GM21390 (cell line): ENCODE results near the gene TBC1D7.

Experiments
- ATAC-seq: cut with Tn5 transposase; IDR thresholded peaks from one replicate; pipeline ENCODE4 v1.9.1; 2021; ENCODE audit not compliant: unreplicated experiment

Gene TBC1D7

DNA sequence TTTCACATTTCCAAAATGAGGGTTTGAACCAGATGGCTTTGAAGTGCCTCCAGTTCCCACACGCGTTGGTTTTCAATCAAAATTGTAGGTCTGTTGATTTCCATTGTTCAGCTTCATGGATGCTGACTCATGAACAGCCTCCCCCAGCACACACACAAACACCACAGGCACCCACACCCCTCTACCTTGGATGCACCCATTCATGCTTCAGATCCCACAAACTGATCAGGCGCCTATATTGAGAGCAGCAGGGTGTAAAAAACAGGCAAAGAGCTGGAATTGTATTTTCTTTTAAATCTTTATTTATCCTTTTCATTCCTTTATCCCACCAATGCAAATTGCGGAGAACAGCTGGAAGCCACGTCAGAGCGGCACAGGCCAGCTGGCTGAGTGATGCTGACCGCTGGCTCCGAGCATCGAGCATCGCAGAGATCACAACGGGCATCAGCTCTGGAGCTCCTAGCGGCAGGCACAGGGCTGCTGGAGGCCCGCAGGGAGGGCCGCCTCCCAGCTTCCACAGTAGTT lies 29.3 kb upstream of the TBC1D7 start:
- no peak for ATAC-seq

DNA sequence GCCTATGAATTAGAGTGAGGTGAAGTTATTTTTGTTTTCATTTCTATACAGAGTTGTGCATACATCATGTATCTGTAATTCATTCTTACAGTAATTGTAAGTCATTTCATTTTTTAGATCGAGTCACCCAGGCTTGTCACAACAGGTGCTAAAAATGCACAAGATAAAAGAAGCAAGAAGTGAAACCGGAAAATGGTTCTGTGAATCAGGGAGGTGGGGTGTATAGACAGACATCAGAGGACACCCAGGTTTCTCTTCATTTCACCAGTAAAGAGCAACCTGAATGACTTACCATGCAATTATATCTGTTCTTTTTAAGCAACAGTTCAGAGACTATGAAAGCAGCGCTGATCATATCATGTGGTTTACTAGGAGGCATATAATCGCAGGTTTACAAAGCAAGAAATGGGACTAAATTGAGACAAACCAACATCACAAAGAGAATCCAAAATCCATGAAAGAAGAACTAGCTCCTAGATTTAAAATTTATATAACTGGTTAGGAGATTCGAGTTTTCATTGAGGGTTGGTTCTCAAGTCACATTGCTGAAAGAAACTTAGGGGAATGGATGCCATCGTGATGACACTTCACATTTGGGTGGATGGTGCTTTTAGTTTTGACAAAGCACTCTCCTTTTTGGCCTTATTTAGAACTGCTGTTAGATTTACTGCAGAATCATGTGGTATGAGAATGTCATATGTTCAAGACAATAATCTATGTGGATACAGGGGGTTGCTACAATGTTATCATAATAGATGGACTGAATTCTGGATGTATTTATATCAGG lies 27.9 kb upstream of the TBC1D7 start:
- peak; percentile 87 for ATAC-seq

DNA sequence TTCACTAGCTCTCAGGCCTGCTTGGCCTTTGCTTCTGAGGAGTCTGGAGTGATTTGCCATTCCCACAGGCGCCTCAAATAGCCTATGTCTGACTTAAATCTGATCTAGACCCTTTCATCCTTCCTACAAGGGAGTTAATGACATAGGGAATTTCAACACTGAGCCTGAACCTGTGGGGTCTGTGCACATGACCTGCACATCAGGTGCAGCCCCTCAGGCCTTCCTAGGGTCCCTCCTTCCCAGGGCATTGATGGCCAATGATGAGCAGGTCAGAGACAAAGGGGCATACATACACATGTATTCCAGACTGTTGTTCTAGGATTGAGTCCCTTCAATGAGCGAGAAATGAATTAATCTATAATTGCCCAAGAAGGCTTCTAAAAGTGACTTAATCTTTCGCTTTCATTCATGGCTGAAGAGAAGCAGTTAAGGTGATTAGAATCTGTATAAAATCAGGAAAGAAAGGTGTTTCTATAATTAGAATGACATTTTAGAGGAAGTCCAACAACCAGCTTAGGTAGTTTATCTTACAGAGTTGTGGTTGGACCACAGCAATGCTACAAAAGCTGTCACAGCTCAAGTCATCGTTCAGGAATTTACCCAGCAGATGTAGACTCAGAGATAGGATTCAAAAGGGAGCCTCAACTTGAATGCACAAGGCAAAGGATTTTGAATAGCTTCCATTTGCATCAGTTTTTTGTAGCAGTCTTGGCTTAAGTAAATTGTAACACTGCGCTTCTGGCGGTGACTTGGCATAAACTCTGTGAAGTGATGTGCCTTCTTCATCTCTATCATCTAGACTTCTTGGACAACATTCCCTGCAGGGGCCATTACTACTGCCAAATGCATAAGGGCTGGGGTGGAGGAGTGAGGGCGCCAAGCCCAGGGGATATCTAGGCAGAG lies 27.0 kb upstream of the TBC1D7 start:
- ATAC-seq: peak; percentile 35

DNA sequence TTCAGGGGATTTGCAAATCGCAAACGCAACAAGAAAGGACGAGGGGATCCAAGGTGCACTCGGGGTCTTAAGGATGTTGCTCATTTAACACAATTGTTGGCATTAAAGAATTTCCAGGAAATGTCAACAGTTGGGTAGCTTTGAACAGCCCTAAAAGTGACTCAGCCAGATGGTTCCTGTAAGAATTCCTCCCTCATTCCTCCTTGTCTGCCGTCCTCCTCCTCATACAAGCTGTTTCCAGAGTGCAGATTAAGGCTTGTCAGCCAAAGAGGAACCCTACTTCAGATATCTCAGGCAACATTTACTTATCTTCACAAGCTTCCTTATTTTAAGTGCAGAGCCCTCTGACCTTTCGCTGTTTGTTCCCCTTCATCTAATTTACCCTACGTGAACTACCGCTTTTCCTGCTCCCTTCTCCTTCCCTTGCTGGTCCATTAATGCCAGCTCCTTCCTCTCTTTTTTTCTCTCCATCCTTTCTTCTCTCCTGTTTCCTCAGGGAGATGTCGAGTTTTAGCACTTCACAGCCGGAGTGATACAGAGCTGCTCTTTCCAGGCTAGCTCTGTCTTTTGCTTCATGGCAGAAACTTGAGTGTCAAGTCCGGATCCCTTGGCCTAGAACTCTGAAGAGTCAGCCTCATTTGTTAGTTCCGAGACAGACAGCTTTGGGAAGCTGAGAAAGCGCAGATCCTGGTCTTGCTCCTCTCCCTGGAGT lies 26.1 kb upstream of the TBC1D7 start:
- no peak for ATAC-seq

DNA sequence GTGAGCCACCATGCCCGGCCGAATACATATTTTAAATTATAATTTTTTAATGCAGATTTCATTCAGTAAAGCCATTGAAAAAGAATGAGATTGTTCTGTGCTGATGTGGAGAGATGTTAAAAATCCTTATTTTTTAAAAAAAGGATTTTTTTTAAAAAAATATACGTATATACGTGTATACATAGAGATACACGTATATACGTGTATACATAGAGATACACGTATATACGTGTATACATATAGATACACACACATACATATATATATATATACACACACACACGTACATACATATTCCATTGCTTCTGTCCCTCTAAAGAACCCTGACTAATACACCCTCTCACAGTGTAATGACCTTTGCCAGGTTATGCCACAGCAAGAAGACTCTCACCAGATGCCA lies 23.8 kb upstream of the TBC1D7 start:
- no peak for ATAC-seq

DNA sequence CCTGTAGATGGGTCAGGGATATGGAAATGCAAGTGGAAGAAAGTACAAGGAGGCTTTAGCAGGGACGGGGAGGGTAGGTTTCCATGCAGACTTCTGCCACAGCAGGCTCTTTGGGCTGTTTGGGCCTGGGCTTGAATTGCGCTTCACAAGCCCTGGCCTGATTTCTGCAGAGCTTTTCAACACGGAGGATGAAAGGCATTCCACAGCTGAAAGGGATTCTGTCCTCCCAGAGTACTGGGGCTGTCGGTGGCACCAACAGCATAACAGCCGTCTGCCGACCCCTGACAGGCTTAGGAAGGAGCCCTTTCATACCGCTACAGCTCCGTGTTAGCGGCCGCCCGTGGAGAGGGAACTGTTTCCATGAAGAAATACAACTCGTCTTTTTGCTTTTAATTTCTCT lies 22.9 kb upstream of the TBC1D7 start:
- no peak for ATAC-seq

DNA sequence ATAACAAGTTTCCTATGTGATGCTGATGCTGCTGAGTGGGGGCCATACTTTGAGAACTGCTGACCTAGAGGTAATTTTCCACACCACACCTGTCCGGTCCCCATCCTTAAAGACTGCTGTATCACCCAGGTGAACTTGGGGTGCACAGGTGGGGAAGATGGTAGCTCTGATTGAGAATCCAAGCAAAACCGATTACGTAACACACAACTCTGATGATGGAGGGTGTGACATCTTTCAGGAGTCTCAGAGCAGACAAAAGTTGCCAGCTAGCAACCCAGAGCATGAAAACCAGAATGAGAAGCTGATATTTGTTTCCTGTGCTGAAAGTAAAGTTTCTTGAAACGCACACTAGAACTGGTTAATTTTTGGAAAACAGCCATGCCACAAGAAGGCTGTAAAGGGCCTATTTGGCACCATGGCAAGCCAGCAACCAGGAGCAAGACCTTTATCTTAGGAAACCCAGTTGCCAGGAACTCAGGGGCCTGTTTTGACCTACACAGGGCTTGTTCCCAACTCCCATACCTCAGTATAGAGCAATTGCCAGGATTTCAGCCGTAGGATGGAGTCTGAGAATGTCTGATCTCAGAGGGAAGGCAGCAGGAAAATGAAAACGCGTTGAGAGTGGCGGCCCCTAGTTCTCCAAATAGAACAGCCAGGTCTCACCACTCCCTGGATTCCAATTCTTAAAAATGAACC lies 21.6 kb upstream of the TBC1D7 start:
- ATAC-seq: no peak

DNA sequence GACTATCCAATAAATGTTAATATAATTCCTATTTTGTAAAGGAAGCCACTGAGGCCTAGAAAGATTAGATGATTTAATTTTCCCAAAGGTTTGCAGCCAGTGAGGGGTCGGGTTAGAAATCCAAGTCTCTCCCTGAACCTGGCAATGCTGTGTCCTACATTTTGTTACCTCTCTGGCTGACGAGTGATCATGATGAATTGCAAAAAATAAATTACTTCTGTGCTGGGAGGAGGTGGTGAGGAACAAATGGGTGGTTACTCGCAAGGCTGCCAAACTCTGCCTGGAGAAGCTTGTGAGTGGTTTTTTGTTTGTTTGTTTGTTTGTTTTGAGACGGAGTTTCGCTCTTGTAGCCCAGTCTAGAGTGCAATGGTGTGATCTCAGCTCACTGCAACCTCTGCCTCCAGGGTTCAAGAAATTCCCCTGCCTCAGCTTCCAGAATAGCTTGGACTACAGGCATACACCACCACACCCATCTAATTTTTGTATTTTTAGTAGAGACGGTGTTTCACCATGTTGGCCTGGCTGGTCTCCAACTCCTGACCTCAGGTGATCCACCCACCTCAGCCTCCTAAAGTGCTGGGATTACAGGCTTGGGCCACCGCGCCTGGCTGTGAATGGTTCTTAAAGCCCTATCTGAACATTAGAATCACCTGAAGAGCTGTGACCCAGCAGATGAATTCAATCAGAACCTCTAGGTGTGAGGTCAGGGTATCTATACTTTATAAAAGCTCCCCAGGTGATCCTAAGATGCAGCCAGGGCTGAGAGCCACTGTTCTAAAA lies 20.2 kb upstream of the TBC1D7 start:
- no peak for ATAC-seq

DNA sequence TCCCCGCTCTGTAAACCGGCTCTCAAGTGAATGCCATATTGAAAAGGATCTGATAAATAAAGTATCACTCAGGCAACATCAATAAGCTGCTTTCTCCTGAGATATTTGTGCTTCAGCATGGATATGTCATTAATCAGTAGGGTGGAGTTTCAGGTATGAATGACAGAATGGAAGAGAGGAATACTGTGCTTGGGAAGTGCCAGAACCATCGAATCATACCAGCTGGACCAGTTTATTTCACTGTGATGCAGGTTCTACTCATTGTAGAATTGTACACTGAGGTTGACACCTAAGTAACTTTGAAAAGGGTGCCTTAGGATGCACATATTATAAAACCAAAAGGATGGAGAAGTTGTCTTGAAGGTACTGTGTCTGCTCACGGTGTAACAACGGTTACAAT lies 17.9 kb upstream of the TBC1D7 start:
- no peak for ATAC-seq

DNA sequence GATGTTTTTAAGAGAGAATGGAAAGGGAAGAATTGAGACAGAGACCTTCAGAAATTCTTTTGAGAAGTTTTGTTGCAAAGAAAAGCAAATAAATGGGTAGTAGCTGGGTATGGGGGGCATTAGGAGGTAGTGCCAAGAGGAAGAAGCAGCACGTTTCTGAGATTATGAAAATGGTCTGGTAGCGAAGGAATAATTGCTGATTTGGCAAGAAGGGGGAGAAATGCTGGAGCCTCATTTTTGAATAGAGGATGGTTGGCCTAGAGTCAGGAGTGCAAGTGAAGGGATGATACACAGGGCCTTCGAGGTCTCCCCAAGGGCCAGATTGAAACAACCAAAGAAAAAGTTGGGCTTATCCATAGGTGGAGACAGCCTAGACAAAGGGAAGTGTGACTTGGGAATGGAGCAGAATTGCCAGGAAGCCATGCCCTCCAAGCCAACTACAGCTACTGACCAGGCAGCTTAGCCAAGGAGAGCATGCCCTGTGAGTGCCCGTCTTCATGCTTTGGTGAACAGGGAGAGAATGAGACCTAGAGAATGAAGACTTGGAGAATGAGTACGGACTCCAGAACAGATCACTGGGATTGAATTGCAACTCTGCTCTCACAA lies 14.2 kb upstream of the TBC1D7 start:
- no peak for ATAC-seq

DNA sequence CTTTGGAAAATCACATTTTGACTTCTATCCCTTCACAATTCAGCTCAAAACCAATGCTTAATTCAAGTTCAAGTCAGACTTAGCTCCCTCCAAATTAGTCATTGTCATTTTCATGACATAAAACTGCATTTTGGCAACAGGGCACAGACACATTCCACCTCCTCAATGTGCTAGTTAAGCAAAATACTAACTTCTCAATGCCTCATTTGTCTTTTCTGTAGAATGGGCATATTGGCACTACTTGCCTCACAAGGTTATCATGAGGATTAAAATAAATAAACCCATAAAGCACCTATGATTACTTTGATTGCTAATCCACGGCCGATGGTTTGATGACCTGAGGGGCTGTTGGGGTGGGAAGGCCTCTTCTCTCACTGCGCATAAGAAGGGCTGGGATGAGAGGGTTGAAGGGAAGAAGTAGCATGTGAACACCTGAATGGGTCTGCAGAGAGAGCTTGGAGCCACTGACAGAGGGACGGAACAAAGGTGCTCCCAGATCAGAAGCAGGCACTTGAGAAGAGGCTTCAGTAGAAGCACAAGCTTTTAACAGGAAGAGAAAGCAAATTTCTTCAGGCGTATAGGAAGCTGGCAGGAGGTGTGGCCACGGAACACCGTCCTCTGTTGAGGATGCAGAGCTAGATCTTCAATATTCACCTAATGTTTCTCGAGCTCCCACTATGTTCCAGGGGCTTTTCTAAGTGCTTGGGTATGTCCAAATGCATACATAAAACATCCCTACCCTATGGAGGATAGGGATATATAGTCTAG lies 11.7 kb upstream of the TBC1D7 start:
- ATAC-seq: no peak

DNA sequence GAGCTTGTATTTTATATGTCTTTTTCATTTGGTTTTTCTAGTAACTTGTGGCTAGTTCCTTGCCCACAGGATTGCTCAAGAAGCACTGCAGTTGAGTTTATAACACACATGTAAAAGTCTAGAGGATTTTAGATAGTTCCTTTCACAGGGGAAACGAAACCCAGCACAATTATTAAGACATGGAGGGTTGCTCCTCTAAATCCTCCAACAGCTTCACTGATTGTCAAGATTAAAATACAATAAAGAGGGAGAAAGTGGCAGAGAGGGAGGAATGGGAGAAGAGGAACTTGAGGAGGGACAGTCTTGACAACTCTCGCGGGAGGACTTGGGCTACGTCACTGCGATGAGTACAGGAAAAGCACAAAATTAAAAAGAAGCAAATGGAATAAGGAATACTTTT lies 9.7 kb upstream of the TBC1D7 start:
- no peak for ATAC-seq

DNA sequence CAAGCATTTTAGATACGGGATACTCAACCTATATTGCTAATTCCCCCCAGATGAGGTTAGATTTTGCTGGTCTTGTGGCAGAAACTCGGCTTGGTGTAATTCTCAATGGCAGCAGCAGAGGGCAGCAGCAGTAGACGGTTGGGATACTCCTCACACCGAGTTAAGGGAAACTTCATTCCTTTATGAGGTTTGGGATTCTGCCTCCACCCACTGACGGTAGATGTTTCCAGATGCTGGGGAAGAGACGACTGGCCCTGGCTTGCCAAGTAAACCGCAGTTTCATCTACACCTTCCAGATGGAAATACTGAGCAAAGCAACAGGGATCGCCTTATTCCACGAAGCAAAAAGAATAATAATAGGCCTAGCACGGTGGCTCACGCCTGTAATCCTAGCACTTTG lies 8.2 kb upstream of the TBC1D7 start:
- ATAC-seq: no peak

DNA sequence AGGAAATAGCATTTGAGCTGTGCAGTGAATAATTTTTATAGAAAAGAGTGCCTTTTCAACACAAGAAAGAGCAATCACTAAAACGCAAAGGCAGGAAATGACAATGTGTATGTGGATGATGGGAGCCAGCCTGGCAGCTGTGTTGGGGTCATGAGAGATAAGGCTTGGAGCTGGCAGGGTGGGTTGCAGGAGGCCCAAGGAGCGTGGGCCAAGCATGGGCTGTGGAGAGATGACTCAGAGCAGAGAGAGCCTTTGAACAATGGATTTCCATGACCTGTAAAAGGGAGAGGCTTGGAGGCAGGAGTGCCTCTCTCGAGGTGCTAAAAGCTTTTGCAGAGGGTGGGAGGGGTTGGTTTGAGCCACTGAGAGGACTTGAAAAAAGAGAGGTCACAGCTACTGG lies 6.6 kb upstream of the TBC1D7 start:
- no peak for ATAC-seq

DNA sequence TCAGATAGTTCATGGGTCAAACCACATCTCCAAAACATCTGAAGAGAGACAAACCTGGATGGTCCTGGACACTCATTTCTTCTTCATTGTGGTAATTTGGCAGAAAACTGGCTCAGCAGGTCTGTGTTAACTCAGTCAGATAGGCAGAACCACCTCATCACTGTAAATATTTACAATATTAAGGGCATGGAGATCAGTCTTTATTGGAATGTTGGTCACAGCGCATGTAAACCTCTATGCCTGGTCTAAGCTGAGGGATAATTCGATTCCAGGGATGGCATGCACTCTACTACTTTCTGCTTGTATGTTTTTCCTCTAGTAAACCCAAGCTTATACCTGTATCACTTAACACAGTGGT lies 4.0 kb upstream of the TBC1D7 start:
- no peak for ATAC-seq

DNA sequence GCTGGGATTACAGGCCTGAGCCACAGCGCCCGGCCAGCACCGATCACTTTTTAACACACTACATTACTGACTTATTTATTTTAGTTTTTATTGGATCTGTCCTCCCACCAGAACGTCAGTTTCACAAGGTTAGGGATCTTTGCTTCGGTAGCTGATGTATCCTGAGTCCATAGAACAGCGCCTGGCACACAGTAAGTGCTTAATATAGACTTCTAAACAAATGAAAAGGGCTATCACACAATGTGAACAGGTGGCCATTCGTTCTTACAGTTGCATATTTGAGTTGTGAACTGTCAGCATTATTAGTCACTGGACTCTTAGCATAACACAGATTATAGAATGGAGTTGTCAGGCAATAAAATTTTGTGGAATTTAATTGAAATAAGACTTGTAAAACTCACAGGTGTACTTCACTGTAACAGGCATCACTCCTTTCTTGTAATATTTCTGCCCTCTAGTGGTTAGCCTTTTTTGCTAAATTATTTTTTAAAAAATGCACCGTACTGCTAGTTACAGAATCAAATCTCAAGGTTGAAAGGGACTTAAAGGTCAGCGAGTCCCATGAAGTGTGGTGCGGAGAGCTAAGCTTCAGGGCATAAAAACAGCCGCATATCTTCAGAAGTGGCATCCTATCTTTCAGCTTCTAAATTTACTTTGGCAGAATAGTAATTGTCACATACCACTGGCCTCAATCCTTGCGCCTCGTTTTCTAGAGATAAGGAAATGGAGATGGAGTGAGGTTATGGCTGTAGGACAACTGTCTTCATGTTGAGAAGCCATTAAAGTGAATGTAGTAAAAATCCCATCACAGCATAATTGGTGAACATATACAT lies 3.4 kb upstream of the TBC1D7 start:
- ATAC-seq: no peak

DNA sequence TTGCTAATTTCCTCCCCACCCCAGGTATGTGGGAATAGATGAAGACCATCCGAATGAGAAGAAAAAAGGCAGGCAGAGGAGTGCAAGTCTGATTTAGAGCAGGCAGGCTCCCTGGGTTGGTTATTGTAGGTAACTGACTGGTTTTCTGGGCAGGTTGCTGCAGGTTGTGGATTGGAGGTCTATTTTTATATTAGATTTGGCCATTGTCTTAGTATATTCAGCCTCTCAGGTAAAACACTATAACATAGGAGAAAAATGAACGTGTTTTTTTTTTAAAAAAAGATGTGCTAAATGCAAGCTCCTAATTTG lies 492 bp upstream of the TBC1D7 start:
- no peak for ATAC-seq

DNA sequence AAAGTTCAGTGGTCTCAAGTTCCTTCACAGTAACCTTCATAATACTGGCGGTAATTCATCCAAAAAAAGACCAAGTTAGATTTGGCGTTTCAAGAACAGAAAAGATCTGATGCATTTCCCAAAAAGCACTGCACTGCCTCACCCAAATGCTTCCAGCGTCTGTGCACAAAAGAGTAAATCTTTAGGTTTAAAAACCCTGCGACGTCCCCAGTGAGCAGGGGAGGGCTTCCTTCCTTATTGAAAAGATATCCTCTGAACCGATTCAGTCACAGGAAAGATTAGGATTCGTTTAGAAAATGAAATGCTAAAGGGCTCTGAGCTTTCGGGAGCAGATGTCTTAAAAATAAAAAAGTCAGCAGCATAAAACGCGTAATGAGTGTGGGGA lies 654 bp downstream of the TBC1D7 start:
- ATAC-seq: no peak
